ENCODE measurements around the gene WEE1. TPM values are rescaled to one million over a fixed set of nuclear protein-coding genes. Genes with fewer than 3 reads are reported as not detected.

WEE1 gene
- total and polyA plus RNA-seq, 8 donors: 2.6 to 10.7 (median 6.2) TPM

GRCh38 chr11:9633679-9634078, 60.2 kb downstream of the WEE1 start:
- Histone ChIP-seq H3K4me1 (no peaks in the 10 kb centered on the region), H3K36me3 (no peaks in the 10 kb centered on the region), H3K27me3 (no peaks in the 10 kb centered on the region), H3K9me3 (no peaks in the 10 kb centered on the region), H3K4me3 (no peak overlapping the region), H3K27ac (no peak overlapping the region)
- DNase-seq (no peak), ATAC-seq (no peak), FAIRE-seq (no peak)
- intact Hi-C loops (cut with DNase I): no loop called here
- no peak for TF ChIP-seq CTCF (IDR thresholded peaks at IDR 0.05)
- 57 to 64% methylated on average over 2 of the region's 2 CpGs for WGBS, 2 donors

GRCh38 chr11:9636691-9637090, 63.2 kb downstream of the WEE1 start:
- Histone ChIP-seq H3K27ac (no peak overlapping the region), H3K9me3 (no peaks in the 10 kb centered on the region), H3K27me3 (no peaks in the 10 kb centered on the region), H3K36me3 (no peaks in the 10 kb centered on the region), H3K4me1 (no peaks in the 10 kb centered on the region), H3K4me3 (no peak overlapping the region)
- WGBS, 2 donors: 76 to 88% methylated on average over 1 of the region's 1 CpG
- intact Hi-C loops (cut with DNase I): no loop called here
- TF ChIP-seq CTCF (IDR thresholded peaks at IDR 0.05): no peak
- FAIRE-seq (no peak), ATAC-seq (no peak), DNase-seq (no peak)

- Histone ChIP-seq H3K36me3 (no peaks in the 10 kb centered on the region), H3K9me3 (no peaks in the 10 kb centered on the region), H3K4me3 (no peak overlapping the region), H3K27ac (peak overlapping the region in 1 of 4 donors; percentile 24), H3K27me3 (no peaks in the 10 kb centered on the region), H3K4me1 (no peaks in the 10 kb centered on the region)
- DNase-seq: no peak
- peak in 2 of 4 donors; percentile 55 to 61 for ATAC-seq
- no peak for FAIRE-seq
- TF ChIP-seq CTCF (IDR thresholded peaks at IDR 0.05): no peak
- WGBS, 2 donors: 77 to 82% methylated on average over 5 of the region's 5 CpGs
- intact Hi-C loops (cut with DNase I): no loop called here
Measured at GRCh38 chr11:9639099-9639498, 65.6 kb downstream of the WEE1 start.

Other genes with a start within 250 kb of the WEE1 start
- gene IPO7, start 189.0 kb upstream of the WEE1 start, total RNA-seq: 10 to 100 TPM; 30.2 to 64.1 (median 56.1) TPM
- 10 to 100 TPM; 12.7 to 17.4 TPM for gene IPO7, start 189.0 kb upstream of the WEE1 start, polyA plus RNA-seq
- 10 to 100 TPM in 5 of 6 donors, 1 to 10 TPM in 1; 5.3 to 18.9 (median 12.9) TPM for gene ZNF143, start 112.7 kb upstream of the WEE1 start, total RNA-seq
- gene ZNF143, start 112.7 kb upstream of the WEE1 start, polyA plus RNA-seq: 1 to 10 TPM; 5.5 to 8.2 TPM
- 10 to 100 TPM in 4 of 6 donors, 1 to 10 TPM in 2; 9.2 to 22.3 (median 11.9) TPM for gene SWAP70, start 90.4 kb downstream of the WEE1 start, total RNA-seq
- 1 to 10 TPM; 4.8 to 8.3 TPM for gene SWAP70, start 90.4 kb downstream of the WEE1 start, polyA plus RNA-seq